ENCODE measurements around the gene KCNQ4. TPM values are rescaled to one million over a fixed set of nuclear protein-coding genes. Genes with fewer than 3 reads are reported as not detected.

Gene KCNQ4
- total RNA-seq, 3 donors from 2014 or later (not counting 1 experiment from before 2014, with no cell fraction given), result 0.14 to 0.45 (median 0.35) TPM

GRCh38 chr1:40857737-40858136, 74.2 kb downstream of the KCNQ4 start:
- ATAC-seq (no peak), DNase-seq (no peak)
- no peaks in the 10 kb centered on the region for H3K9me3 ChIP-seq (ENCODE audit: control insufficient read depth, insufficient read depth, low read length)
- H3K4me1 Mint-ChIP-seq, result peaks cover 4 to 12% of the 10 kb centered on the region in 2 donors
- no peak overlapping the region for H3K27ac Mint-ChIP-seq
- no peaks in the 10 kb centered on the region for H3K36me3 ChIP-seq (ENCODE audit: control insufficient read depth, insufficient read depth, low read length)
- H3K27me3 ChIP-seq (ENCODE audit: control insufficient read depth, insufficient read depth, low read length), result no peaks in the 10 kb centered on the region
- H3K36me3 Mint-ChIP-seq, result no peaks in the 10 kb centered on the region
- peaks cover 23 to 31% of the 10 kb centered on the region in 2 donors for H3K27me3 Mint-ChIP-seq (ENCODE audit: low read depth in 2 of 2)
- intact Hi-C loops (cut with micrococcal nuclease), result no loop called here
- no peak overlapping the region for H3K4me3 Mint-ChIP-seq
- WGBS (ENCODE audit: insufficient coverage), result 88% methylated on average over 2 of the region's 2 CpGs
- no peaks in the 10 kb centered on the region for H3K9me3 Mint-ChIP-seq
- H3K27ac ChIP-seq (ENCODE audit: low read length), result no peak overlapping the region
- H3K4me1 ChIP-seq (ENCODE audit: control insufficient read depth, insufficient read depth, low read length), result peaks cover 12% of the 10 kb centered on the region
- no peak overlapping the region for H3K4me3 ChIP-seq (ENCODE audit: low read length)
- TF ChIP-seq CTCF (IDR thresholded peaks at IDR 0.05), result no peak

- Histone ChIP-seq H3K36me3 (ENCODE audit: control insufficient read depth, insufficient read depth, low read length) (no peaks in the 10 kb centered on the region), H3K27me3 (ENCODE audit: control insufficient read depth, insufficient read depth, low read length) (no peaks in the 10 kb centered on the region), H3K4me1 (ENCODE audit: control insufficient read depth, insufficient read depth, low read length) (peaks cover 15% of the 10 kb centered on the region), H3K9me3 (ENCODE audit: control insufficient read depth, insufficient read depth, low read length) (no peaks in the 10 kb centered on the region), H3K4me3 (ENCODE audit: low read length) (no peak overlapping the region), H3K27ac (ENCODE audit: low read length) (no peak overlapping the region)
- no peak for ATAC-seq
- Mint-ChIP-seq H3K36me3 (no peaks in the 10 kb centered on the region), H3K27me3 (ENCODE audit: low read depth in 2 of 2) (peaks cover 23 to 28% of the 10 kb centered on the region in 2 donors), H3K4me3 (no peak overlapping the region), H3K4me1 (peaks cover 7 to 14% of the 10 kb centered on the region in 2 donors), H3K9me3 (no peaks in the 10 kb centered on the region), H3K27ac (no peak overlapping the region)
- WGBS (ENCODE audit: insufficient coverage), result 92% methylated on average over 3 of the region's 4 CpGs
- DNase-seq, result no peak
- no peak for TF ChIP-seq CTCF (IDR thresholded peaks at IDR 0.05)
- intact Hi-C loops (cut with micrococcal nuclease), result no loop called here
Measured at GRCh38 chr1:40858856-40859416, 75.3 kb downstream of the KCNQ4 start.

GRCh38 chr1:40860706-40861223, 77.2 kb downstream of the KCNQ4 start:
- Histone ChIP-seq H3K4me3 (ENCODE audit: low read length) (no peak overlapping the region), H3K27ac (ENCODE audit: low read length) (no peak overlapping the region), H3K27me3 (ENCODE audit: control insufficient read depth, insufficient read depth, low read length) (no peaks in the 10 kb centered on the region), H3K9me3 (ENCODE audit: control insufficient read depth, insufficient read depth, low read length) (no peaks in the 10 kb centered on the region), H3K4me1 (ENCODE audit: control insufficient read depth, insufficient read depth, low read length) (peaks cover 15% of the 10 kb centered on the region), H3K36me3 (ENCODE audit: control insufficient read depth, insufficient read depth, low read length) (no peaks in the 10 kb centered on the region)
- peak overlapping the region; percentile 87 for H3K4me3 Mint-ChIP-seq
- intact Hi-C loops (cut with micrococcal nuclease), result no loop called here
- peaks cover 23 to 28% of the 10 kb centered on the region in 2 donors for H3K27me3 Mint-ChIP-seq (ENCODE audit: low read depth in 2 of 2)
- H3K4me1 Mint-ChIP-seq, result peaks cover 7 to 14% of the 10 kb centered on the region in 2 donors
- H3K9me3 Mint-ChIP-seq, result no peaks in the 10 kb centered on the region
- TF ChIP-seq CTCF (IDR thresholded peaks at IDR 0.05), result no peak
- DNase-seq (peak in 1 of 2 donors; percentile 19), ATAC-seq (no peak)
- H3K36me3 Mint-ChIP-seq, result no peaks in the 10 kb centered on the region
- WGBS (ENCODE audit: insufficient coverage), result 13% methylated on average over 10 of the region's 10 CpGs
- H3K27ac Mint-ChIP-seq, result peak overlapping the region in 1 of 2 donors; percentile 87

Data from natural killer cell (primary cell).